ENCODE data around the gene RCE1.
"Not testable (repeated sequence)": the region's sequence is repeated elsewhere in the genome, so short reads cannot be mapped to it uniquely, and the experiment has no call there.

The RCE1 gene, protein sequence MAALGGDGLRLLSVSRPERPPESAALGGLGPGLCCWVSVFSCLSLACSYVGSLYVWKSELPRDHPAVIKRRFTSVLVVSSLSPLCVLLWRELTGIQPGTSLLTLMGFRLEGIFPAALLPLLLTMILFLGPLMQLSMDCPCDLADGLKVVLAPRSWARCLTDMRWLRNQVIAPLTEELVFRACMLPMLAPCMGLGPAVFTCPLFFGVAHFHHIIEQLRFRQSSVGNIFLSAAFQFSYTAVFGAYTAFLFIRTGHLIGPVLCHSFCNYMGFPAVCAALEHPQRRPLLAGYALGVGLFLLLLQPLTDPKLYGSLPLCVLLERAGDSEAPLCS

DNA sequence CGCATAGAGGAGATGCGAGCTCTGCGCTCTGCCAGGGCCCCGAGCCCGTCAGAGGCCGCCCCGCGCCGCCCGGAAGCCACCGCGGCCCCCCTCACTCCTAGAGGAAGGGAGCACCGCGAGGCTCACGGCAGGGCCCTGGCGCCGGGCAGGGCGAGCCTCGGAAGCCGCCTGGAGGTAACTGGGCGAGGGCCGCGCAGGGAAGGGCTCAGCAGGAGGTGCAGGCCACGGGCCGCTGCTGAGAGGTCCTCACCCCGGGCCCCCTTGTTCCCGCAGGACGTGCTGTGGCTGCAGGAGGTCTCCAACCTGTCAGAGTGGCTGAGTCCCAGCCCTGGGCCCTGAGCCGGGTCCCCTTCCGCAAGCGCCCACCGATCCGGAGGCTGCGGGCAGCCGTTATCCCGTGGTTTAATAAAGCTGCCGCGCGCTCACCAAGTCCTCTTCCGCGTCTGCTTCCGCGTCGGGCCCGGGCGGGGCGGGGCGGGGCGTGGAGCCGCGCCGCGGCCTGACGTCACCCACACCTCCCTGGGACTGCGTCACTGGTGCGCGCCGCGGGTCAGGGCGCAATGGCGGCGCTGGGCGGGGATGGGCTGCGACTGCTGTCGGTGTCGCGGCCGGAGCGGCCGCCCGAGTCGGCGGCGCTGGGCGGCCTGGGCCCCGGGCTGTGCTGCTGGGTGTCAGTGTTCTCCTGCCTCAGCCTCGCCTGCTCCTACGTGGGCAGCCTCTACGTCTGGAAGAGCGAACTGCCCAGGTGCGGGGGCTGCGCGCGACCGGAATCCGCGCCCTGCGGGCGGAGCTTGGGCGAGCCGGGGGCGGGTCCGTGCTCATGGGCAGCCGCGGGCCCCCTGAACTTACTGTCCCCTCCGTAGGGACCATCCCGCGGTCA lies at the start of gene RCE1:
TSS of gene RCE1 (plus strand) at position 546 of the 880 bp plus-strand sequence. CDS start at position 561, 15 bp downstream.
- peaks cover 20% of the 10 kb centered on the region for H3K4me1 ChIP-seq (ENCODE audit: insufficient read depth, low read length)
- H3K36me3 ChIP-seq (ENCODE audit: insufficient read depth, low read length), result peaks cover 42% of the 10 kb centered on the region
- H3K4me3 ChIP-seq (ENCODE audit: low read length), result peak within 1 kb of the TSS; percentile 61
- H3K9me3 ChIP-seq (ENCODE audit: low read length), result no peaks in the 10 kb centered on the region
- peak within 1 kb of the TSS; percentile 35 for H2AFZ ChIP-seq (ENCODE audit: low read depth, low read length)
- no peaks in the 10 kb centered on the region for H3K27me3 ChIP-seq (ENCODE audit: insufficient read depth, low read length)

DNA sequence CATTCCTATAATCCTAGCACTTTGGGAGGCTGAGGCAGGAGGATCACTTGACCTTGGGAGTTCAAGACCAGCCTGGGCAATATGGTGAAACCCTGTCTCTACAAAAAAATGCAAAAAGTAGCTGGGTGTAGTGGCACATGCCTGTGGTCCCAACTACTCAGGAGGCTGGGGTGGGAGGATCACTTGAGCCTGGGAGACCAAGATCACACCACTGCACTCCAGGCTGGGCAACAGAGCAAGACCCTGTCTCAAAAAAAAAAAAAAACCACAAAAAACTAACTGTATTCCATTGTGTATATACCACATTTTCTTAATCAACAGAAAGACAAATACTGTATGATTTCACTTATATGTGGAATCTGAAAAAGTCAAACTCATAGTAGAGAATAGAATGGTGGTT lies 43.4 kb upstream of the RCE1 start:
- H2AFZ ChIP-seq (ENCODE audit: low read depth, low read length); H3K9me3 ChIP-seq (ENCODE audit: low read length); H3K36me3 ChIP-seq (ENCODE audit: insufficient read depth, low read length); H3K27me3 ChIP-seq (ENCODE audit: insufficient read depth, low read length); H3K4me1 ChIP-seq (ENCODE audit: insufficient read depth, low read length); H3K4me3 ChIP-seq (ENCODE audit: low read length): not testable (repeated sequence)

DNA sequence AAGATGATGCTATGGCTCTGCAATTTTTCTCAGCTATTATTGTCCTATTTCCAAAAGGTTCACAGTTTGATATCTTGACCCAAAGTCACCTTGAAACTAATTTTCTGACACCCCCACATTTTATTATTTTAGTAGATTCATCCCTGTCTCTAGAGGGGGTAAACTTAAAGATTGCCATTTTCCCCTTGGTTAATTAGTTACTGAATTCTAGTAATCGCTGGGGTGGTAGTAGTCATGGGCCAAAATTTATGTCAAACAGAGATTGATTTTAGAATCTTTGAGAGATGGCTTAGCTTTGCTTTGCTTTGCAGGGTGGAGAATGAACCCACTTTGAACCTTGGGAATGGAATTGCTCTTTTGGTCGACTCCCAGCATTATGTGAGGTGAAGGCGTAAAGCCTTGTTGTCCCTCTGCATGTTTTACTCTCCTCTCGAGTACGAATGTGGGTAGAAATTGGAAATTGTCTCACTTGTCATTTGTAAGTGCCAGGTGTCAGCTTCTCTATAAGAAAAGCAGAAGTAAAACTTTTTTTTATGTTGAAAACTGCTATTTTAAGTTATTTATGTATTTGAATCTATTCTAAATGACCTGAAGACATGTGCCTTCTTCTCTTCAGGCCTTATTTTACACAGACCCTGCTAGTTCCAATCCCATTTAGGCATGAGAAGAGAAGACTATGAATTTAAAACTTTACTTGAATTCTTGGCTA lies 42.4 kb upstream of the RCE1 start:
- Histone ChIP-seq H3K9me3 (ENCODE audit: low read length) (no peaks in the 10 kb centered on the region), H3K27me3 (ENCODE audit: insufficient read depth, low read length) (no peaks in the 10 kb centered on the region), H3K36me3 (ENCODE audit: insufficient read depth, low read length) (peaks cover 12% of the 10 kb centered on the region), H3K4me3 (ENCODE audit: low read length) (no peak overlapping the region), H3K4me1 (ENCODE audit: insufficient read depth, low read length) (no peaks in the 10 kb centered on the region), H2AFZ (ENCODE audit: low read depth, low read length) (no peak overlapping the region)

DNA sequence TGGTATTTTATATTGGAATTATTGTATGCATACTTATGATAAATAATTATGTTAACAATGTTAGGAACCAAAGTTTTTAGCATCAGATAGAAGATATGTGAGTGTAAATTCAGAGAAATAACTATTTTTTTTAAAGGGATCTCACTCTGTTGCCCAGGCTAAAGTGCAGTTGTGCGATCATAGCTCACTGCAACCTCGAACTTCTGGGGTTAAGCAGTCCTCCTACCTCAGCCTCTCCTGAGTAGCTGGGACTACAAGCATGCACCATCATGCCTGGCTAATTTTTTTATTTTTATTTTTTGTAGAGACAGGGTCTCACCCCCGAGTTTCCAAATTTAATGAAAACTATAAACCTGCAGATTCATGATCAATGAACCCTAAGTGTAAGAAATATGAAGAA lies 33.6 kb upstream of the RCE1 start:
- H3K36me3 ChIP-seq (ENCODE audit: insufficient read depth, low read length), result peaks cover 10% of the 10 kb centered on the region
- H3K4me3 ChIP-seq (ENCODE audit: low read length), result no peak overlapping the region
- no peaks in the 10 kb centered on the region for H3K9me3 ChIP-seq (ENCODE audit: low read length)
- H2AFZ ChIP-seq (ENCODE audit: low read depth, low read length), result no peak overlapping the region
- H3K27me3 ChIP-seq (ENCODE audit: insufficient read depth, low read length), result no peaks in the 10 kb centered on the region
- no peaks in the 10 kb centered on the region for H3K4me1 ChIP-seq (ENCODE audit: insufficient read depth, low read length)

DNA sequence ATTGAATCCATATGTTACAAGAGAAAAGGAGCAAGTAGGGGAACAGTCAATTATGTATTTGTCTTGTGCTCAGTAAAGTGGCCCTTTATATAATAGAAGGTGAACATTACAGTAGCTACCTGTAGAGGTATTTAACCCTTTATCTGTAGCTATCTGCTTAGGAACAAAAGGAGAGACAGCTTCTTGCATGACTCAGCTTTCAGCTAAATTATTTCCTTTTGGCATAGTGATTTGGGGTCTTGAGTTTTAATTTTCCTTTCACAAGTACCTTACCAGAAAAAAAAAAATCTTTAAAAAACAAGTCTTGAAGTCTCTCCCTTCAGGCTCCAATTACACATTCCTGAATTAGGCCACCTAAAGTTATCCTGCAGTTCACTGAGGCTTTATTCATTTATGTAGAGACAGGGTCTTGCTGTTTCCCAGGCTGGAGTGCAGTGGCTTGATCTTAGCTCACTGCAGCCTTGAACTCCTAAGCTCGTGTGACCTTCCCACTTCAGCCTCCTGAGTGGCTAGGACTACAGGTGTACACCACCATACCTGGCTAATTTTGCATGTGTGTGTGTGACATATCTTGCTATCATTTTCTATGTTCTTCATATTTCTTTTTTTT lies 32.6 kb upstream of the RCE1 start:
- H3K27me3 ChIP-seq (ENCODE audit: insufficient read depth, low read length), result no peaks in the 10 kb centered on the region
- no peak overlapping the region for H2AFZ ChIP-seq (ENCODE audit: low read depth, low read length)
- no peaks in the 10 kb centered on the region for H3K9me3 ChIP-seq (ENCODE audit: low read length)
- no peaks in the 10 kb centered on the region for H3K4me1 ChIP-seq (ENCODE audit: insufficient read depth, low read length)
- H3K4me3 ChIP-seq (ENCODE audit: low read length), result no peak overlapping the region
- H3K36me3 ChIP-seq (ENCODE audit: insufficient read depth, low read length), result peaks cover 11% of the 10 kb centered on the region

DNA sequence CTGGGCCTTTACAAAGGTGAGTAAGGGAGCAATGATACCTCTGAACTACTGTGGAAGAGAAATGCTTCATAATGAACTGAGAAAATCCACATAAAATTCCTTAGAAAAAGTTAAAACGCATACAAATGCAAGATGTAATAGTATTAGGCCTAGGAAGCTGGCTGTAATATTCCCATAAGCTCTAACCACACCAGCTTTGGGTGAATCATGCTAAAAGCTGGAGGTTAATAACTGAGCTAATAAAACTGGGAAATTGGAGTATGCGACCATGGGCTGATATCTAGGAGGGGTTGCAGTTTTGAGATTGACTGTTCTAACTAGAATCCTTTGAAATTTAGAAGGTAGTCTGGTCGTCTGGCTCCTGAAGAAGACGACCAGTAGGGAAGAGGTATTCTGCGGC lies 28.6 kb upstream of the RCE1 start:
- Histone ChIP-seq H3K9me3 (ENCODE audit: low read length) (no peaks in the 10 kb centered on the region), H3K27me3 (ENCODE audit: insufficient read depth, low read length) (no peaks in the 10 kb centered on the region), H2AFZ (ENCODE audit: low read depth, low read length) (no peak overlapping the region), H3K4me3 (ENCODE audit: low read length) (no peak overlapping the region), H3K4me1 (ENCODE audit: insufficient read depth, low read length) (no peaks in the 10 kb centered on the region), H3K36me3 (ENCODE audit: insufficient read depth, low read length) (peaks cover 20% of the 10 kb centered on the region)

DNA sequence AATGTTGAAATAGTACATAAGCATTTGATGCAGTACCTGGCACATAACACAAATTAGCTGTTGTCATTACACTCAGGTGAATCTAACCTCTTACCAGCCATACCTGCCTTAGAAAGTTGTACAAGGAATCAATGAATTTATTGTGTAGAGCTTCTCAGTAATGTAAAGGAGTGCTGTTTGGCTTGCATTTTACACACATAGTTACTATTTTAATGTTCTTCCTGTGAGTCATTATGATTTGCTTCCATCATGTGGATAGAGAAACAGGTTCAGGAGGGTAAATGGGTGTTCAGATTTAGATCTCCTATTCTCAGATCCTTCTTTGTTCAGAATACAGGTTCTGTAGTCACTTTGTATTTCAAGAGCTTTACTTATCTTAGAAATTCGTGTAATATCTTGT lies 27.6 kb upstream of the RCE1 start:
- no peaks in the 10 kb centered on the region for H3K27me3 ChIP-seq (ENCODE audit: insufficient read depth, low read length)
- H3K4me1 ChIP-seq (ENCODE audit: insufficient read depth, low read length), result no peaks in the 10 kb centered on the region
- H3K36me3 ChIP-seq (ENCODE audit: insufficient read depth, low read length), result peaks cover 20% of the 10 kb centered on the region
- H2AFZ ChIP-seq (ENCODE audit: low read depth, low read length), result no peak overlapping the region
- H3K4me3 ChIP-seq (ENCODE audit: low read length), result no peak overlapping the region
- H3K9me3 ChIP-seq (ENCODE audit: low read length), result no peaks in the 10 kb centered on the region

DNA sequence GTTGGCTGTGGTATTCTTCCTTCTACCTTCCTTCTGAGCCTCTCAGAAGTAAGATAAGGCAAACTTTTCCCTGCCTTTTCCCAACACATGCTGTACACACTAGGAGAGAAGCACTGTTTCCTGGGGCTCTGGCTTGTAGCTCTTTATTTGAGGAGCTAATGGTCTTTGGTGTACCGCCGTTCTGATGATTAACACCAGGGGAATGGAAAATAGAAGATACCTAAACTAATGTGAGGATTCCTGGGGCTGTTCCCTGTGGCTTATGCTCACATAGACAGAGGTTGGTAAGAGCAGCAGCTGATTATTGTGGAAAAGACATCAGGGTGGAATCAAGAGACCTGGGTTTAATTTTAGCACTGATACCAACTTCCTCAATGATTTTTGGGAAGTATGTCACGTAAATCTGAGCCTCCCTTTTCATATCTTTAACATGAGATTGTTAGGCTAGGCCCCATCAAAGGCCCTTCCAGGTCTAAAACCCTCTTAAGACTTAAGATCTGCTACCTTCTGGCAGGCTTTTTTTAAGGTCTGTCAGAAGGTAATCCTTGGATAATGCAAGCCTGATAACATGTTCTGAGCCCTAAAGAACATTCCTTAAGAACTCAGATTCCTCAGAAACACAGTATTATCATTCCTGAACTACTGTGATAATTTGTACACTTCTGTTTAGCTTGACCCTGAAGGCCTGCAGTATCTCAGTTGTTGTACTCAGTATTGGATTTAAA lies 24.8 kb upstream of the RCE1 start:
- peaks cover 30% of the 10 kb centered on the region for H3K36me3 ChIP-seq (ENCODE audit: insufficient read depth, low read length)
- no peak overlapping the region for H3K4me3 ChIP-seq (ENCODE audit: low read length)
- no peaks in the 10 kb centered on the region for H3K27me3 ChIP-seq (ENCODE audit: insufficient read depth, low read length)
- H2AFZ ChIP-seq (ENCODE audit: low read depth, low read length), result no peak overlapping the region
- H3K9me3 ChIP-seq (ENCODE audit: low read length), result no peaks in the 10 kb centered on the region
- no peaks in the 10 kb centered on the region for H3K4me1 ChIP-seq (ENCODE audit: insufficient read depth, low read length)

DNA sequence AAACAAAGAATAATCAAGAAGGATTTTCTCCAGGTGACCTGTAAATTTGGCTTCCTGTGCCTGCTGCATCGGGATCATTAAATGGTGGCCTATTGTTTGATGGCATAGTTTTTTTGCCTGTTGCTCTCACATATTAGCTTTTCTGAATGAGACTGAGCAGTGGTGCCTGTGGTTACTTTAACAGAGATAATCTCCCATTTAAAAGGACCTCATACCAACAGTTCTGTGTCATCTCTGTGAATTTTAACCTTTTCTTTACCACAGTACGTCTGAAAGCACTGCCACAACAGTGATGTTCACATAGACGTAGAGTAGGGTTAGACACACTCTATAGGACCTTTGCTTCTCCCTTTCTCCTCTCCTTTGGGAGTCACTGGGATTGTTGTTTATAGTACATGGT lies 22.9 kb upstream of the RCE1 start:
- H3K4me1 ChIP-seq (ENCODE audit: insufficient read depth, low read length), result no peaks in the 10 kb centered on the region
- no peak overlapping the region for H3K4me3 ChIP-seq (ENCODE audit: low read length)
- H3K27me3 ChIP-seq (ENCODE audit: insufficient read depth, low read length), result no peaks in the 10 kb centered on the region
- peaks cover 29% of the 10 kb centered on the region for H3K36me3 ChIP-seq (ENCODE audit: insufficient read depth, low read length)
- H3K9me3 ChIP-seq (ENCODE audit: low read length), result no peaks in the 10 kb centered on the region
- no peak overlapping the region for H2AFZ ChIP-seq (ENCODE audit: low read depth, low read length)

DNA sequence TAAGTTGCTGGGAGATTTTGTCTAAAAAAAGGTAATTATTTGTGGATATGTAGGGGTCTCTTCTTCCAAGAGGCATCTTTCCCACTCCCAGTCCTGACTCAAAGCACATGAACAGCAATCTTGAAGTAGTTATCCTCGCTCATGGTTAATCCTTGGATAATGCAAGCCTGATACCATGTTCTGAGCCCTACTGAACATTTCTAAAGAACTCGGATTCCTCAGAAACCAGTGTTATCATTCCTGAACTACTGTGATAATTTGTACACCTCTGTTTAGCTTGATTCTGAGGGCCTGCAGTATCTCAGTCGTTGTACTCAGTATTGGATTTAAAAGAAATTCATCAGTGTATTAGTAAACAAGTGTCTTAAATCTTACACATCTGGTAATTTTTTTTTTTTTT lies 22.3 kb upstream of the RCE1 start:
- H2AFZ ChIP-seq (ENCODE audit: low read depth, low read length), result no peak overlapping the region
- H3K9me3 ChIP-seq (ENCODE audit: low read length), result no peaks in the 10 kb centered on the region
- H3K4me1 ChIP-seq (ENCODE audit: insufficient read depth, low read length), result no peaks in the 10 kb centered on the region
- no peak overlapping the region for H3K4me3 ChIP-seq (ENCODE audit: low read length)
- H3K27me3 ChIP-seq (ENCODE audit: insufficient read depth, low read length), result no peaks in the 10 kb centered on the region
- peaks cover 24% of the 10 kb centered on the region for H3K36me3 ChIP-seq (ENCODE audit: insufficient read depth, low read length)

DNA sequence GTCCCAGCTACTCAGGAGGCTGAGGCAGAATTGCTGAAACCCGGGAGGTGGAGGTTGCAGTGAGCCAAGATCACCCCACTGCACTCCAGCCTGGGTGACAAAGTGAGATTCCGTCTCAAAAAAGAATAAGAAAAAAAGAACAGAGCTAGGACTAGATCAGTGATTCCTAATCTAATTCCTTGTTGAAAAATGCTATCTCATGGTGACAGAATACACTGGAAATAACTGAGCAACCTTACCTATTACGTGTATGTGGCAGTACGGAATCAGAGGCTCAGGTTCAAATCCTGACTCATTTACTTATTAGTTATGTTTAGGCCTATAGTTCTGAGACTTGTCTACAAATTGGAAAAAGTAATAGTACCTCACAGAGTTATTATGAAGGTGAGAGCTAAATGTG lies 19.5 kb upstream of the RCE1 start:
- Histone ChIP-seq H3K4me3 (ENCODE audit: low read length) (no peak overlapping the region), H3K36me3 (ENCODE audit: insufficient read depth, low read length) (peaks cover 17% of the 10 kb centered on the region), H3K27me3 (ENCODE audit: insufficient read depth, low read length) (no peaks in the 10 kb centered on the region), H3K4me1 (ENCODE audit: insufficient read depth, low read length) (no peaks in the 10 kb centered on the region), H2AFZ (ENCODE audit: low read depth, low read length) (no peak overlapping the region), H3K9me3 (ENCODE audit: low read length) (no peaks in the 10 kb centered on the region)

DNA sequence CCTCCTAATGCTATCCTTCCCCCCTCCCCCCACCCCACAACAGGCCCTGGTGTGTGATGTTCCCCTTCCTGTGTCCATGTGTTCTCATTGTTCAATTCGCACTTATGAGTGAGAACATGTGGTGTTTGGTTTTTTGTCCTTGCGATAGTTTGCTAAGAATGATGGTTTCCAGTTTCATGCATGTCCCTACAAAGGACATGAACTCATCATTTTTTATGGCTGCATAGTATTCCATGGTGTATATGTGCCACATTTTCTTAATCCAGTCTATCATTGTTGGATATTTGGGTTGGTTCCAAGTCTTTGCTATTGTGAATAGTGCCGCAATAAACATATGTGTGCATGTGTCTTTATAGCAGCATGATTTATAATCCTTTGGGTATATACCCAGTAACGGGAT lies 18.7 kb upstream of the RCE1 start:
- not testable (repeated sequence) for H3K9me3 ChIP-seq (ENCODE audit: low read length); H3K27me3 ChIP-seq (ENCODE audit: insufficient read depth, low read length); H3K4me3 ChIP-seq (ENCODE audit: low read length); H3K4me1 ChIP-seq (ENCODE audit: insufficient read depth, low read length); H2AFZ ChIP-seq (ENCODE audit: low read depth, low read length)
- H3K36me3 ChIP-seq (ENCODE audit: insufficient read depth, low read length), result peaks cover 20% of the 10 kb centered on the region
